ENCODE measurements around the gene MTM1. TPM values are rescaled to one million over a fixed set of nuclear protein-coding genes. Genes with fewer than 3 reads are reported as not detected.
A peak's percentile ranks its signal among the peaks of the same experiment; 100 is the strongest.

The MTM1 gene
- total RNA-seq, 1 donor from 2014 or later = 11.4 TPM

- no peak for DNase-seq (ENCODE audit: low read depth in 2 of 2)
These were observed 94.7 kb downstream of the MTM1 start for GRCh38 chrX:150663073-150663472.

- no peak for DNase-seq (ENCODE audit: low read depth in 2 of 2)
These were observed 95.9 kb downstream of the MTM1 start for GRCh38 chrX:150664290-150664689.

- no peak for DNase-seq (ENCODE audit: low read depth in 2 of 2)
These were observed 107.8 kb downstream of the MTM1 start for GRCh38 chrX:150676221-150676620.

GRCh38 chrX:150680974-150681373 lies 112.6 kb downstream of the MTM1 start:
- DNase-seq (ENCODE audit: low read depth in 2 of 2) = peak in 1 of 2 donors; percentile 39

- no peak for DNase-seq (ENCODE audit: low read depth in 2 of 2)
These were observed 114.7 kb downstream of the MTM1 start for GRCh38 chrX:150683112-150683511.

- peak; percentile 18 to 47 for DNase-seq (ENCODE audit: low read depth in 2 of 2)
These were observed 115.2 kb downstream of the MTM1 start for GRCh38 chrX:150683536-150684146.

GRCh38 chrX:150688911-150689451 lies 120.6 kb downstream of the MTM1 start:
- peak in 1 of 2 donors; percentile 36 for DNase-seq (ENCODE audit: low read depth in 2 of 2)

- DNase-seq (ENCODE audit: low read depth in 2 of 2) = peak in 1 of 2 donors; percentile 25
These were observed 121.7 kb downstream of the MTM1 start for GRCh38 chrX:150690126-150690525.

- no peak for DNase-seq (ENCODE audit: low read depth in 2 of 2)
These were observed 123.9 kb downstream of the MTM1 start for GRCh38 chrX:150692296-150692695.

- DNase-seq (ENCODE audit: low read depth in 2 of 2) = peak in 1 of 2 donors; percentile 20
These were observed 124.7 kb downstream of the MTM1 start, which contains the start of gene MTMR1 for GRCh38 chrX:150692831-150693724. TSS of gene MTMR1 (plus strand) at chrX:150693396. CDS start at chrX:150693531, 135 bp downstream.

- DNase-seq (ENCODE audit: low read depth in 2 of 2) = peak in 1 of 2 donors; percentile 39
These were observed 125.5 kb downstream of the MTM1 start for GRCh38 chrX:150693725-150694574.

GRCh38 chrX:150694738-150695410 lies 126.5 kb downstream of the MTM1 start:
- DNase-seq (ENCODE audit: low read depth in 2 of 2) = no peak

GRCh38 chrX:150696331-150696730 lies 127.9 kb downstream of the MTM1 start:
- DNase-seq (ENCODE audit: low read depth in 2 of 2) = no peak

GRCh38 chrX:150696866-150697265 lies 128.4 kb downstream of the MTM1 start:
- no peak for DNase-seq (ENCODE audit: low read depth in 2 of 2)

- no peak for DNase-seq (ENCODE audit: low read depth in 2 of 2)
These were observed 129.2 kb downstream of the MTM1 start for GRCh38 chrX:150697641-150698040.

- no peak for DNase-seq (ENCODE audit: low read depth in 2 of 2)
These were observed 130.6 kb downstream of the MTM1 start for GRCh38 chrX:150698981-150699380.

GRCh38 chrX:150700107-150700506 lies 131.7 kb downstream of the MTM1 start:
- DNase-seq (ENCODE audit: low read depth in 2 of 2) = no peak

GRCh38 chrX:150701377-150701776 lies 133.0 kb downstream of the MTM1 start:
- no peak for DNase-seq (ENCODE audit: low read depth in 2 of 2)

- DNase-seq (ENCODE audit: low read depth in 2 of 2) = no peak
These were observed 134.7 kb downstream of the MTM1 start for GRCh38 chrX:150702966-150703694.

- no peak for DNase-seq (ENCODE audit: low read depth in 2 of 2)
These were observed 135.2 kb downstream of the MTM1 start for GRCh38 chrX:150703695-150703974.

All from dermis microvascular lymphatic vessel endothelial cell (primary cell).